ENCODE data around the gene PPP1R26.

DNA sequence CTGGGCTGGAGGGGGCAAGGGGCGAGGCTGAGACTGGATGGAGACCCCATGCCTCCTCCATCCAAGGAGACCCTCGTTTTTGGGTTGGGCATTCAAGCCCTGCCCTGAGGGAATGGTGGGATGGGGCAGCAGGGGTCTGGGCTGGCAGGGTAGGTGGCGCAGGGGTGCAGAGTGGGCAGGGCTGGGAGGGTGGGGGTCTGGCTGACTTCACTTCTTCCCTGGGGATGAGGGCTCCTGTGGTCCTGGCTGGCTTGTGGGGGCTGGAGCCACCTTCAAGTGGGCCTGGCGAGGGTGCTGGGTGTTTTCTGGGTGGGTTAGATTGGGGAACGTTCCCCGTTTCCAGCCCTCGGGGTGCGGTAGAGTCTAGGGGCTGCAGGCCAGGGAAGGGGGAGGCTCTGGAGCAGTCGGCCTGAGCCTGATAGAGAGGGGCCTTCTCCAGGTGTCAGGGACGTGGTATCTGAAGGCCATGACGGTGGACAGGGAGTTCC lies 42.1 kb downstream of the PPP1R26 start:
- TF ChIP-seq RFX5 (IDR thresholded peaks at IDR 0.05; ENCODE audit: borderline replicate concordance, low read depth, low read length) (no peak), KDM4A (IDR thresholded peaks at IDR 0.05; ENCODE audit: low read depth, low read length, severe bottlenecking) (no peak), YY1 (IDR thresholded peaks at IDR 0.05; ENCODE audit: low read depth, low read length) (no peak), GTF2F1 (IDR thresholded peaks at IDR 0.05; ENCODE audit: borderline replicate concordance, low read depth, low read length) (no peak), POLR2AphosphoS5 (IDR thresholded peaks at IDR 0.05; ENCODE audit: low read depth, low read length) (no peak), POLR2A (IDR thresholded peaks at IDR 0.05; ENCODE audit: control extremely low read depth in 1 of 2, low read depth in 2 of 2, low read length in 2 of 2) (no peak), RXRA (IDR thresholded peaks at IDR 0.05; ENCODE audit: insufficient read depth, low read depth, low read length) (no peak), TEAD4 (IDR thresholded peaks at IDR 0.05; ENCODE audit: low read depth, low read length) (no peak)
- TF ChIP-seq, protein P1, sequence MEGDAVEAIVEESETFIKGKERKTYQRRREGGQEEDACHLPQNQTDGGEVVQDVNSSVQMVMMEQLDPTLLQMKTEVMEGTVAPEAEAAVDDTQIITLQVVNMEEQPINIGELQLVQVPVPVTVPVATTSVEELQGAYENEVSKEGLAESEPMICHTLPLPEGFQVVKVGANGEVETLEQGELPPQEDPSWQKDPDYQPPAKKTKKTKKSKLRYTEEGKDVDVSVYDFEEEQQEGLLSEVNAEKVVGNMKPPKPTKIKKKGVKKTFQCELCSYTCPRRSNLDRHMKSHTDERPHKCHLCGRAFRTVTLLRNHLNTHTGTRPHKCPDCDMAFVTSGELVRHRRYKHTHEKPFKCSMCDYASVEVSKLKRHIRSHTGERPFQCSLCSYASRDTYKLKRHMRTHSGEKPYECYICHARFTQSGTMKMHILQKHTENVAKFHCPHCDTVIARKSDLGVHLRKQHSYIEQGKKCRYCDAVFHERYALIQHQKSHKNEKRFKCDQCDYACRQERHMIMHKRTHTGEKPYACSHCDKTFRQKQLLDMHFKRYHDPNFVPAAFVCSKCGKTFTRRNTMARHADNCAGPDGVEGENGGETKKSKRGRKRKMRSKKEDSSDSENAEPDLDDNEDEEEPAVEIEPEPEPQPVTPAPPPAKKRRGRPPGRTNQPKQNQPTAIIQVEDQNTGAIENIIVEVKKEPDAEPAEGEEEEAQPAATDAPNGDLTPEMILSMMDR (IDR thresholded peaks at IDR 0.05; ENCODE audit: control extremely low read depth in 1 of 3, insufficient read depth in 1 of 3, low read depth in 1 of 3, low read length in 3 of 3): no peak
- TF ChIP-seq, protein P2, sequence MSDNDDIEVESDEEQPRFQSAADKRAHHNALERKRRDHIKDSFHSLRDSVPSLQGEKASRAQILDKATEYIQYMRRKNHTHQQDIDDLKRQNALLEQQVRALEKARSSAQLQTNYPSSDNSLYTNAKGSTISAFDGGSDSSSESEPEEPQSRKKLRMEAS (IDR thresholded peaks at IDR 0.05): no peak
